Omental fat pad (tissue), 4 donors: Measurements from ENCODE around the gene HOXA2. TPM values are rescaled to one million over a fixed set of nuclear protein-coding genes. Genes with fewer than 3 reads are reported as not detected.

Experiments
- ATAC-seq: fragments of 150-250 bp; one replicate; pipeline ENCODE4 v1.9.1; 2016; ENCODE audit warnings: mild to moderate bottlenecking, moderate library complexity; ENCODE audit not compliant: low FRiP score
- DNase-seq: peaks from one replicate; pipeline ENCODE4 v3.0.0-alpha.2; 2019; ENCODE audit warnings: low spot score
- total RNA-seq, 4 donors: library from RNA; depleted of rRNA; stranded (reverse); fragments of >200 nt; gene quantifications; one replicate each; pipeline ENCODE4 v1.1.0, GENCODE V29; 2016
- TF ChIP-seq, protein P1 (sequence below), 3 donors: fragments of 450-650 bp; IDR thresholded peaks; one replicate each; pipeline ENCODE4 v1.5.1; 2016 to 2017; ENCODE audit warnings: antibody characterized with exemption in 3 of 3, mild to moderate bottlenecking in 3 of 3, moderate library complexity in 2 of 3

The HOXA2 gene
- total RNA-seq, 4 donors from 2014 or later: 1.1 to 3.5 (median 1.5) TPM

DNA sequence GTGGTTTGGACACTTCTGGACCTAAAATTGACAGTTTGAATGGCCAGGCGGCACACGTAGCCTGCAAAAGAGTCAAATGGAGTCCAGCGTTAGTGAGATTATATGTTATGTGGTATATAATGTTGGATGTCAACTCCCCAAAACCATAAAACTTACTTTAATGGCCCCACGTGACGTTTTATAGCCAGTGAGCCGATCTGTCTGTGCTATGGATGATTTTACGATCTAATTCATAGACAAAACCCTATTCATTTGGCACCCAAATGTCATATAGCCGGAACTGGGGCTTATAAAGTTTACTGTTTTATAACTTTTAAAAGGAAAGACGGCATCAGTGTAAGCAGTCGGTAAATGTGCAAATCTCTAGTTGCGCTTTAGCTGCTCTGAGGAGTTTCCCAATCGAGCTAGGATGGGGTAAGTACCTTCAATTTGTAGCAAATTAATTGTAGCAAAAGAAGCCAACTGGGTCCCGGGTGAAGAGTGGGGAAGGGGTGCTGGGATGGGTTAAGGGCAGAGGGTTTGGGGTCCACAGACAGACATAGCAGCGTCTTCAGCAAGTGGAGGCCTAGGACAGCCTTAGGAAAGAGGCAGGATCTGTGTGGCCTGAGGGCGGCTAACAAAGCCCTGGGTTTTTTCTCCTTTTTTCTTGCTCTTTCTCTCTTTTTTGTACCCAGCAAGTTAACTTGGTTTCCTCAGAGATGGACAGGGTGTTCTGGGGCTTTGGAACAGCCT lies 37.8 kb upstream of the HOXA2 start:
- TF ChIP-seq, protein P1, sequence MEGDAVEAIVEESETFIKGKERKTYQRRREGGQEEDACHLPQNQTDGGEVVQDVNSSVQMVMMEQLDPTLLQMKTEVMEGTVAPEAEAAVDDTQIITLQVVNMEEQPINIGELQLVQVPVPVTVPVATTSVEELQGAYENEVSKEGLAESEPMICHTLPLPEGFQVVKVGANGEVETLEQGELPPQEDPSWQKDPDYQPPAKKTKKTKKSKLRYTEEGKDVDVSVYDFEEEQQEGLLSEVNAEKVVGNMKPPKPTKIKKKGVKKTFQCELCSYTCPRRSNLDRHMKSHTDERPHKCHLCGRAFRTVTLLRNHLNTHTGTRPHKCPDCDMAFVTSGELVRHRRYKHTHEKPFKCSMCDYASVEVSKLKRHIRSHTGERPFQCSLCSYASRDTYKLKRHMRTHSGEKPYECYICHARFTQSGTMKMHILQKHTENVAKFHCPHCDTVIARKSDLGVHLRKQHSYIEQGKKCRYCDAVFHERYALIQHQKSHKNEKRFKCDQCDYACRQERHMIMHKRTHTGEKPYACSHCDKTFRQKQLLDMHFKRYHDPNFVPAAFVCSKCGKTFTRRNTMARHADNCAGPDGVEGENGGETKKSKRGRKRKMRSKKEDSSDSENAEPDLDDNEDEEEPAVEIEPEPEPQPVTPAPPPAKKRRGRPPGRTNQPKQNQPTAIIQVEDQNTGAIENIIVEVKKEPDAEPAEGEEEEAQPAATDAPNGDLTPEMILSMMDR (IDR thresholded peaks at IDR 0.05): no peak
- ATAC-seq (no peak), DNase-seq (peak; percentile 12)

DNA sequence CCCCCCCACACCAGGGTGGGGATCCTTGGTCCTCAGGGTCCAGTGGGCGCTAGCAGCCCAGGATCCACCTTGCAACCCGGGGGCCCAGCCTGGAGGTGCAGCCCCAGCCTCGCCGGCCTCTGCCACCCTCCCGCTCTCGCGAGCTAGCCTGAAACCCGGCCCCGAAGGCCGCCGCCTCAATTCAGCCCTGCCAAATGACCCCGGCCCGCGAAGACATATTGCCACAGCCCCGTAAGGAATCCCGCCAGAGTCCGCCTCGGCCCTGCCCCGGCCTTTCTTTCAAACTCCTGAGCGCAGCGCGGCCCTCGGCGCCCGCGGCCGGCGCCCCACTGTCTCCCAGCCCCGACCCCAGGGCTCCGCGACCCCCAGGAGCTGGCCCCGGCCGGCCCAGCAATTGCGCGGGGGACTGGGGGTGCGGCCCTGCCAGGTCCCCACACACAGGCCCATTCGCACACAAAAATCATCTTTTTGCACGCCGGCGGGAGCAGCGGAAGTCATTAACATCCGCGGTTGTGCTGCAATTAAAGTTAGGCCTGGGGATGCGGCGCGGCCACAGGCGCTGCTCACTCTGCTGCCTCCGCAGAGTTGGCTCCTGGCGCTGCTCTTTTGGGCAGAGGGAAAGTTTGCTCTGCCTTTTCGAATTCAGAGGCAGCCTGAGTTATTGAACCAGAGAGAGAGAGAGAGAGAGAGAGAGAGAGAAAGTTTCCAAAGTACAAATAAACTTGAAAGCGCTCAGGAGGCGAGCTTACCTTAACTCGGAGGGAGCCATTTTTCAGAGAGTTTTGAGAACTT lies 37.0 kb upstream of the HOXA2 start:
- DNase-seq (peak; percentile 21), ATAC-seq (no peak)
- TF ChIP-seq, protein P1 (IDR thresholded peaks at IDR 0.05): no peak

DNA sequence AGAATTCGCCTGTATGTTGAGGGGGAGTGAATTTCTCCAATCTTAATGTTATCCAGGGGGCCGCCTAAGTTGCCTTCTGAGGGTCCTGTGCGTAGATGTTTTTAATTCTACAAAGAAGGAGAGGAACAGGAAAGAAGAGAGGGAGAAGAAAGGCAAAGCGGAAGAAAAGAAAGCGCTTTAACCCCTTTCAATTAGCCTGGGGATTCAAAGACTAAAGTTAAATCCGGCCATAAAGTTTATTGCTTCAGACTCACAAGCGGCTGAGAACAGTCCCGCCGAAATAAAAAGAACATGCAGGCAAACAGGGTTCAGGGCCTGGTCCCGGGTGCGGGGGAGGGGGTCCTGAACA lies 36.5 kb upstream of the HOXA2 start:
- DNase-seq (no peak), ATAC-seq (no peak)
- TF ChIP-seq, protein P1 (IDR thresholded peaks at IDR 0.05): no peak

DNA sequence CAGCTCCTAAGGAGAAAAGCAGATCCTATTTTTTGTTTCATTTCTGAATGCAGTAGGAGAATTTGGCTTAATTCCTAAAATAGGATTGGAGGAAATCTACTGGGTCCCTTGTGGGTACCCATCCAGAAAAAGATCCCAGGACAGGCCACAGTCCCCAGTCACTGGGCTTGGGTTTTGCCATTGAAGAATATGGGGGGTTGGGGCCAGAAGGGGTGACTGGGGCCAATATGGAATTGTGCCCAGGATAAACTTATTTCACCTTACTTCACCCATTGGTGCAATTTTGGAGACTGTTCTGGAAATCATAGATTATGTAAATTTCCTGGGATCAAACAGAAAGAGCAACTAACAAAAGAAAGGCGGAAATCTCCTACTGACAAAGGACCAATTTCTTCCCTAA lies 36.0 kb upstream of the HOXA2 start:
- ATAC-seq (no peak), DNase-seq (peak; percentile 16)
- TF ChIP-seq, protein P1 (IDR thresholded peaks at IDR 0.05): no peak

DNA sequence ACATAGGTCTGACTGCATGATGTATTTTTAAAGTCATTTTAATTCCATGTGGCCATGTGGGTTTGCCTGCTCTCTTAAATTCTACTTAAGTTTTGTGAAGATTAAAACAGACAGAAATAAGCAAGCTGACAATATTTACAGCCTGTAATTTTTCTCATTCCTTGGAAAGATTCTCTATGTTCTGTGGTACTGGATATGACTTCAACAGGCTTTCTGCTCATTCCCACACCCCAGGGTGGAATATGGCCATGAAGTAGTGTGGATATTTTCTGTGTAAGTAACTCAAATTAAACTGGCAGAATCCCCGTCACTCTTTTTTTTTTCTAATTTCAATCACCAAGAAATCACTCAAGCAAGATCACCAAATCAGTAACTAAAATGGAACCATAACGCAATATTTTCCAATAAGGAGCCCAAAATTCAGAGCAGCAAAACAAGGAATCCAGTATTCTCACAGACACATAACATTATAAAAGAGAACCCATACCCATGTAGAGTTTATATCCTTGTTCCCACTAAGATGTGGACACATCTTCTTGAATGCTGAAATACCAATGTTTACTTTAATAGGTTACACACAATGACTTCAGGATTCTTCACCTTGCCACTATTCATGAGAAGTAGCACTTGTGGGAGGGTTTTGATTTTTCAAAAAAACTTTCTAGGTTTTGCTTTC lies 35.3 kb upstream of the HOXA2 start:
- TF ChIP-seq, protein P1 (IDR thresholded peaks at IDR 0.05): no peak
- ATAC-seq (no peak), DNase-seq (no peak)

DNA sequence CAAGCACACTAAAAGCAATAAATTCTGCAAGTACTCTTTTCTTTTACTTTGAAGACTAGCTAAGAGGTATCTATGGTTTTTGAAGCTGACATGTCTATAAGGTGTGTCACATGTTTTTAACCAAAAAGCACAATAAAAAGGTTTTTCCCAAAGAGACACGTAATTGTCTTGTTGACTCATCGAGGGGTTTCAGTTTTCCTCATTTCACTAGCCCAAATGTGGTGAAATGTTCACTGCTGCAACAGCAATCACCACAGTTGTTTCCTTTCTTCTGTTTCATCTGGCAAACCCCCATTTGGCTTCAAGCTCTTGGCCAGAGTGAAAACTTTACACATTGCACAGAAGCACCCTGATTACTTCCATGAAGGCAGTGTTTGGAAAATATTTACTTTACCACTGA lies 31.9 kb upstream of the HOXA2 start:
- peak; percentile 40 for ATAC-seq
- TF ChIP-seq, protein P1 (IDR thresholded peaks at IDR 0.05): no peak
- peak; percentile 19 for DNase-seq
